K562 (cell line): Measurements from ENCODE around the gene SPATA12. TPM values are rescaled to one million over a fixed set of nuclear protein-coding genes. Genes with fewer than 3 reads are reported as not detected.
A peak's percentile ranks its signal among the peaks of the same experiment; 100 is the strongest.

ENCODE experiments used
- ASH1L ChIP-seq: fragments of 450-650 bp; IDR thresholded peaks from 2 replicates; pipeline ENCODE4 v1.6.1; 2018; ENCODE audit warnings: borderline replicate concordance, mild to moderate bottlenecking, low read depth; ENCODE audit not compliant: partially characterized antibody
- ATF6 ChIP-seq: sonication (generic); formaldehyde crosslinking; IDR thresholded peaks from 2 replicates; pipeline ENCODE4 v1.4.0; 2020; ENCODE audit warnings: mild to moderate bottlenecking, missing genetic modification reagents
- BHLHE40 ChIP-seq: IDR thresholded peaks from 2 replicates; pipeline ENCODE4 v1.6.1; 2011; ENCODE audit warnings: low read length, improper control_type of control experiment
- CBX1 ChIP-seq: sonication (generic); IDR thresholded peaks from 2 replicates; pipeline ENCODE4 v1.6.1; 2016; ENCODE audit warnings: antibody characterized with exemption, low read depth, mild to moderate bottlenecking
- E2F6 ChIP-seq, 2 experiments: IDR thresholded peaks; 2 replicates each; pipeline ENCODE4 v1.6.1; 2011; ENCODE audit warnings: borderline replicate concordance in 1 of 2, control low read depth in 1 of 2, low read depth in 1 of 2, low read length in 1 of 2, mild to moderate bottlenecking in 1 of 2, mixed read lengths in 1 of 2, moderate library complexity in 1 of 2; ENCODE audit not compliant: insufficient read depth in 1 of 2, insufficient read length in 1 of 2, poor library complexity in 1 of 2, severe bottlenecking in 1 of 2; ENCODE audit errors: extremely low read depth in 1 of 2
- MEIS2 ChIP-seq: fragments of 450-650 bp; IDR thresholded peaks from 2 replicates; pipeline ENCODE4 v1.6.1; 2014; ENCODE audit warnings: mild to moderate bottlenecking; ENCODE audit not compliant: partially characterized antibody
- MGA ChIP-seq: fragments of 450-650 bp; IDR thresholded peaks from 2 replicates; pipeline ENCODE4 v1.6.1; 2016; ENCODE audit warnings: mild to moderate bottlenecking, moderate library complexity
- MXI1 ChIP-seq: IDR thresholded peaks from 2 replicates; pipeline ENCODE4 v1.6.1; 2011; ENCODE audit warnings: low read depth, mild to moderate bottlenecking, improper control_type of control experiment, low read length
- PKNOX1 ChIP-seq: fragments of 450-650 bp; IDR thresholded peaks from 2 replicates; pipeline ENCODE4 v1.6.1; 2016
- POLR2A ChIP-seq: fragments of 450-650 bp; conservative IDR thresholded peaks from 2 replicates; pipeline ENCODE4 v1.6.1; 2016
- SOX6 ChIP-seq: fragments of 450-650 bp; IDR thresholded peaks from 2 replicates; pipeline ENCODE4 v1.6.1; 2014; ENCODE audit warnings: mild to moderate bottlenecking
- TCF7 ChIP-seq: sonication (generic); IDR thresholded peaks from 2 replicates; pipeline ENCODE4 v1.6.1; 2016; ENCODE audit warnings: antibody characterized with exemption, borderline replicate concordance
- polyA plus RNA-seq, 8 experiments: library from polyadenylated mRNA; depleted of rRNA in 4 of 8; stranded (reverse) in 5 of 8; unstranded in 3 of 8; fragments of >200 nt; fragmentation: Nextera tagmentation in 2 of 8; fragmentation: Illumina TruSeq in 1 of 8; extraction: Ambion mirVana in 2 of 8; extraction: Trizol in 1 of 8; gene quantifications; 2 replicates each; pipeline versions ENCODE4 v1.2.1 to v1.2.3, GENCODE V29; 2011 to 2014; ENCODE audit warnings: inconsistent platforms in 1 of 8, missing spikeins in 1 of 8
- total RNA-seq, 7 experiments: library from RNA; depleted of rRNA in 6 of 7; stranded (reverse); fragments of >200 nt in 6 of 7; fragmentation: Illumina TruSeq in 2 of 7; extraction: Trizol in 2 of 7; gene quantifications; 2 replicates each; pipeline versions ENCODE4 v1.2.1 to v1.2.3, GENCODE V29; 2011 to 2021; ENCODE audit warnings: low replicate concordance in 1 of 7

The SPATA12 gene
- total and polyA plus RNA-seq, 9 of the 15 experiments (the other 6 are each of a cell fraction or from before 2014, with no cell fraction given) = not detected

GRCh38 chr3:57048052-57048671 is 12.3 kb upstream of the SPATA12 start (continued):
- TF ChIP-seq MGA (peak; percentile 16; the same call in 1 of the 2 replicates), MXI1 (no peak), ATF6 (CRISPR knock-in tag) (no peak), SOX6 (peak; percentile 42; the same call in 1 of the 2 replicates), E2F6 (IDR thresholded peaks at IDR 0.05; ENCODE audit: borderline replicate concordance in 1 of 2, extremely low read depth in 1 of 2, insufficient read depth in 1 of 2, insufficient read length in 1 of 2, low read depth in 1 of 2, low read length in 1 of 2, poor library complexity in 1 of 2, severe bottlenecking in 1 of 2) (no peak), POLR2A (no peak), BHLHE40 (peak; percentile 71; the same call in 1 of the 2 replicates), MEIS2 (peak; percentile 93), ASH1L (no peak), TCF7 (no peak), PKNOX1 (peak; percentile 80), CBX1 (no peak)
